ENCODE measurements around the gene THY1. TPM values are rescaled to one million over a fixed set of nuclear protein-coding genes. Genes with fewer than 3 reads are reported as not detected.
A peak's percentile ranks its signal among the peaks of the same experiment; 100 is the strongest.
"Not testable (repeated sequence)": the region's sequence is repeated elsewhere in the genome, so short reads cannot be mapped to it uniquely, and the experiment has no call there.

Gene THY1
- polyA plus RNA-seq, 1 experiment = 915 TPM

- ChIA-PET CTCF (interaction anchor here (1.4 to 1.9 kb wide), 2 partner anchors 10 to 35 kb away, joined by 3 to 6 read pairs; no protein-coding TSS in a partner anchor), POLR2A (no interaction called here)
- H3K4me3 ChIP-seq (ENCODE audit: low read depth, low read length) = no peak overlapping the region
- H3K27ac ChIP-seq (ENCODE audit: low read depth, low read length) = no peak overlapping the region
- peaks cover 4% of the 10 kb centered on the region for H3K27me3 ChIP-seq (ENCODE audit: control insufficient read depth, insufficient read depth, low read length)
- DNase-seq (ENCODE audit: low read depth, low spot score) = no peak
- no peaks in the 10 kb centered on the region for H3K9me3 ChIP-seq (ENCODE audit: control insufficient read depth, insufficient read depth, low read length)
- no peak for TF ChIP-seq CTCF (IDR thresholded peaks at IDR 0.05; ENCODE audit: low read depth, low read length)
Observed at GRCh38 chr11:119391275-119391674, 31.7 kb downstream of the THY1 start.

- peak; percentile 51 for TF ChIP-seq CTCF (IDR thresholded peaks at IDR 0.05; ENCODE audit: low read depth, low read length)
- no peak overlapping the region for H3K4me3 ChIP-seq (ENCODE audit: low read depth, low read length)
- no peaks in the 10 kb centered on the region for H3K9me3 ChIP-seq (ENCODE audit: control insufficient read depth, insufficient read depth, low read length)
- no peak overlapping the region for H3K27ac ChIP-seq (ENCODE audit: low read depth, low read length)
- no peak for DNase-seq (ENCODE audit: low read depth, low spot score)
- H3K27me3 ChIP-seq (ENCODE audit: control insufficient read depth, insufficient read depth, low read length) = peaks cover 7% of the 10 kb centered on the region
- CTCF ChIA-PET = interaction anchor here (1.0 kb wide), 1 partner anchor 13 kb away, joined by 3 read pairs; no protein-coding TSS in a partner anchor
- POLR2A ChIA-PET = interaction anchor here (0.5 kb wide), 1 partner anchor 235 kb away, joined by 3 read pairs; no protein-coding TSS in a partner anchor
Observed at GRCh38 chr11:119389611-119390254, 33.2 kb downstream of the THY1 start.

GRCh38 chr11:119388103-119388502, 34.9 kb downstream of the THY1 start:
- ChIA-PET POLR2A (no interaction called here), CTCF (interaction anchor here (1.0 kb wide), 1 partner anchor 32 kb away, joined by 3 read pairs; no protein-coding TSS in a partner anchor)
- DNase-seq (ENCODE audit: low read depth, low spot score) = no peak
- H3K27me3 ChIP-seq (ENCODE audit: control insufficient read depth, insufficient read depth, low read length) = peaks cover 17% of the 10 kb centered on the region
- H3K9me3 ChIP-seq (ENCODE audit: control insufficient read depth, insufficient read depth, low read length) = no peaks in the 10 kb centered on the region
- no peak for TF ChIP-seq CTCF (IDR thresholded peaks at IDR 0.05; ENCODE audit: low read depth, low read length)
- no peak overlapping the region for H3K27ac ChIP-seq (ENCODE audit: low read depth, low read length)
- H3K4me3 ChIP-seq (ENCODE audit: low read depth, low read length) = no peak overlapping the region

GRCh38 chr11:119384332-119384731, 38.6 kb downstream of the THY1 start:
- CTCF ChIA-PET = interaction anchor here (0.6 to 3.2 kb wide), 3 partner anchors 44 to 91 kb away, joined by 3 to 17 read pairs (median 6); no protein-coding TSS in a partner anchor

GRCh38 chr11:119382513-119382912, 40.5 kb downstream of the THY1 start:
- H3K27ac ChIP-seq (ENCODE audit: low read depth, low read length); DNase-seq (ENCODE audit: low read depth, low spot score); H3K9me3 ChIP-seq (ENCODE audit: control insufficient read depth, insufficient read depth, low read length); H3K4me3 ChIP-seq (ENCODE audit: low read depth, low read length); POLR2A ChIA-PET: not testable (repeated sequence)
- CTCF ChIA-PET = interaction anchor here (0.7 to 5.7 kb wide), 5 partner anchors 8 to 59 kb away, joined by 4 to 48 read pairs (median 6); partner anchors contain the start of gene C1QTNF5
- peaks cover 17% of the 10 kb centered on the region for H3K27me3 ChIP-seq (ENCODE audit: control insufficient read depth, insufficient read depth, low read length)

More at GRCh38 chr11:119384332-119384731, 38.6 kb downstream of the THY1 start:
- no peak overlapping the region for H3K4me3 ChIP-seq (ENCODE audit: low read depth, low read length)
- no peak for DNase-seq (ENCODE audit: low read depth, low spot score)
- POLR2A ChIA-PET = no interaction called here
- H3K27me3 ChIP-seq (ENCODE audit: control insufficient read depth, insufficient read depth, low read length) = peaks cover 20% of the 10 kb centered on the region
- no peaks in the 10 kb centered on the region for H3K9me3 ChIP-seq (ENCODE audit: control insufficient read depth, insufficient read depth, low read length)
- H3K27ac ChIP-seq (ENCODE audit: low read depth, low read length) = no peak overlapping the region
- TF ChIP-seq CTCF (IDR thresholded peaks at IDR 0.05; ENCODE audit: low read depth, low read length) = no peak
